Upper lobe of left lung (tissue), 6 donors: ENCODE results near the gene DMAC2. TPM values are rescaled to one million over a fixed set of nuclear protein-coding genes. Genes with fewer than 3 reads are reported as not detected.

Experiments
- ATAC-seq, 2 donors: fragments of 200-7000 bp; cut with Tn5 transposase; one replicate each; pipeline ENCODE4 v1.9.1; 2022; ENCODE audit warnings: mild to moderate bottlenecking in 2 of 2, moderate library complexity in 2 of 2; ENCODE audit not compliant: low FRiP score in 2 of 2
- DNase-seq, 2 donors: peaks; one replicate each; pipeline ENCODE4 v3.0.0-alpha.2; 2019 to 2020
- H3K27ac ChIP-seq, 4 donors: fragments of 200-600 bp; sonication (generic); one replicate each; pipeline ENCODE4 v1.5.1; 2016 to 2019
- H3K27me3 ChIP-seq, 4 donors: fragments of 200-600 bp; sonication (generic); one replicate each; pipeline ENCODE4 v1.5.1; 2017 to 2019
- H3K36me3 ChIP-seq, 4 donors: fragments of 200-600 bp; sonication (generic); one replicate each; pipeline ENCODE4 v1.5.1; 2016 to 2019
- H3K4me1 ChIP-seq, 4 donors: fragments of 200-600 bp; sonication (generic); one replicate each; pipeline ENCODE4 v1.5.1; 2018 to 2019
- H3K4me3 ChIP-seq, 4 donors: fragments of 200-600 bp; sonication (generic); one replicate each; pipeline ENCODE4 v1.5.1; 2017 to 2019; ENCODE audit warnings: mild to moderate bottlenecking in 2 of 4, moderate library complexity in 1 of 4
- H3K9me3 ChIP-seq, 4 donors: fragments of 200-600 bp; sonication (generic); one replicate each; pipeline ENCODE4 v1.5.1; 2018 to 2019
- EP300 ChIP-seq, 4 donors: sonication (generic); formaldehyde crosslinking; IDR thresholded peaks; one replicate each; pipeline ENCODE4 v1.5.1; 2017; ENCODE audit warnings: antibody characterized with exemption in 4 of 4, control low read depth in 2 of 4
- POLR2A ChIP-seq, 4 donors: fragments of 450-650 bp; IDR thresholded peaks; one replicate each; pipeline ENCODE4 v1.5.1; 2016 to 2017; ENCODE audit warnings: antibody characterized with exemption in 4 of 4, mild to moderate bottlenecking in 2 of 4
- POLR2AphosphoS5 ChIP-seq, 2 donors: sonication (generic); formaldehyde crosslinking; IDR thresholded peaks; one replicate each; pipeline ENCODE4 v1.5.1; 2017; ENCODE audit warnings: antibody characterized with exemption in 2 of 2
- WGBS, 2 donors: methylation state at CpG; one replicate each; pipeline ENCODE4 v1.1.5; 2017 to 2018; 5-methylcytosine and 5-hydroxymethylcytosine counted together
- total RNA-seq, 6 donors: library from RNA; depleted of rRNA in 4 of 6; stranded (reverse); fragments of >200 nt in 4 of 6; gene quantifications; one replicate each; pipeline versions ENCODE4 v1.1.0 to v1.2.1, GENCODE V29; 2016 to 2021
- TF ChIP-seq, protein P1 (sequence below), 6 experiments: fragments of 450-650 bp in 4 of 6; fragments of 200-600 bp in 2 of 6; sonication (generic) in 2 of 6; IDR thresholded peaks; one replicate each; pipeline ENCODE4 v1.5.1; 2016 to 2019; ENCODE audit warnings: antibody characterized with exemption in 6 of 6
- donor health status: DM: no; HTN: no; CAD: no; lungs with moderate emphysema.
- donor health status: DM: no; HTN: yes; CAD: no; lungs with severe emphysema.

The DMAC2 gene
- total RNA-seq, 6 donors from 2014 or later, result 28.9 to 63.1 (median 38.3) TPM

DNA sequence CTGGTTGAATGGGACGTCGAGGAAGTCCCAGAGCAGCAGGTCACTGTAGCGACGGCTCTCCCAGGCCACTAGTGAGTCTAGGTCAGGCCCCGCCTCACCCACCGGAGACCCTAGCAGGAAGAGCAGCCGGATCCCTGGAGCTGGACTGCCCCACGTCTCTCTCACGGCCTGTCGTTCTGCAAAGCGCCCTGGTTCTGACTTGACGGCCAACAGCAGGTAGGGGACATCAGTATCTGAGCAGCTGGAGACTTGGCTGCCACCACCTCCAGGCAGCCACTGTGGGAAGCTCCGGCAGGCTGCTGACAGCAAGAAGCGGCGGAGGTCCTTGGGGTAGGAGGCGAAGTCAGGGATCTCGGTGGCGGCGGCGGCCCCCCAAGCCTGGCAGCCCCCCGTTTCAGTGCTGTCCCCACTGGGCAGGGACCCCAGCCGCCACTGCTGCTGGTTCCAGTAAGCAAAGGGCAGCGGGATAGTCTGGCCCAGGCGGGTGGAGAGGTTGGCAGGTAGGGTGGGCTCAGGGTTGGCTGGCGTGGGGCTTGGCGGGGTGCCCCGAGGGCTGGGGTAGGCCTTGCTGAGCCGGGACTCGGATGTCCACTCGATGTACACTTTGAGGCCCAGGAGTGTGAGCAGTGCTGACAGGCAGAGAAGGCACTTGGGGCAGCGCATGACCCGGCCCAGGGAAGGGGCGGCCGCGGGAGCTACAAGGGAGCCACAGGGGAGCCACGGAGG, 13.4 kb downstream of the DMAC2 start:
- TF ChIP-seq, protein P1, sequence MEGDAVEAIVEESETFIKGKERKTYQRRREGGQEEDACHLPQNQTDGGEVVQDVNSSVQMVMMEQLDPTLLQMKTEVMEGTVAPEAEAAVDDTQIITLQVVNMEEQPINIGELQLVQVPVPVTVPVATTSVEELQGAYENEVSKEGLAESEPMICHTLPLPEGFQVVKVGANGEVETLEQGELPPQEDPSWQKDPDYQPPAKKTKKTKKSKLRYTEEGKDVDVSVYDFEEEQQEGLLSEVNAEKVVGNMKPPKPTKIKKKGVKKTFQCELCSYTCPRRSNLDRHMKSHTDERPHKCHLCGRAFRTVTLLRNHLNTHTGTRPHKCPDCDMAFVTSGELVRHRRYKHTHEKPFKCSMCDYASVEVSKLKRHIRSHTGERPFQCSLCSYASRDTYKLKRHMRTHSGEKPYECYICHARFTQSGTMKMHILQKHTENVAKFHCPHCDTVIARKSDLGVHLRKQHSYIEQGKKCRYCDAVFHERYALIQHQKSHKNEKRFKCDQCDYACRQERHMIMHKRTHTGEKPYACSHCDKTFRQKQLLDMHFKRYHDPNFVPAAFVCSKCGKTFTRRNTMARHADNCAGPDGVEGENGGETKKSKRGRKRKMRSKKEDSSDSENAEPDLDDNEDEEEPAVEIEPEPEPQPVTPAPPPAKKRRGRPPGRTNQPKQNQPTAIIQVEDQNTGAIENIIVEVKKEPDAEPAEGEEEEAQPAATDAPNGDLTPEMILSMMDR (IDR thresholded peaks at IDR 0.05), result no peak
- no peak for TF ChIP-seq POLR2A (IDR thresholded peaks at IDR 0.05)
- TF ChIP-seq POLR2AphosphoS5 (IDR thresholded peaks at IDR 0.05), result no peak
- TF ChIP-seq EP300 (IDR thresholded peaks at IDR 0.05), result no peak
- Histone ChIP-seq H3K4me1 (peaks cover 39 to 82% (median 55%) of the 10 kb centered on the region in 4 donors), H3K27me3 (no peaks in the 10 kb centered on the region), H3K4me3 (peak overlapping the region; percentile 36 to 71 (median 51)), H3K36me3 (peaks cover 12 to 53% (median 26%) of the 10 kb centered on the region in 4 donors), H3K9me3 (no peaks in the 10 kb centered on the region), H3K27ac (peak overlapping the region; percentile 68 to 95 (median 86))
- peak; percentile 18 to 47 for ATAC-seq
- WGBS, 2 donors, result 62% methylated on average over 26 of the region's 36 CpGs; no CpG with 5 or more reads in 1 of the 2 donors
- peak in 1 of 2 donors; percentile 86 for DNase-seq

DNA sequence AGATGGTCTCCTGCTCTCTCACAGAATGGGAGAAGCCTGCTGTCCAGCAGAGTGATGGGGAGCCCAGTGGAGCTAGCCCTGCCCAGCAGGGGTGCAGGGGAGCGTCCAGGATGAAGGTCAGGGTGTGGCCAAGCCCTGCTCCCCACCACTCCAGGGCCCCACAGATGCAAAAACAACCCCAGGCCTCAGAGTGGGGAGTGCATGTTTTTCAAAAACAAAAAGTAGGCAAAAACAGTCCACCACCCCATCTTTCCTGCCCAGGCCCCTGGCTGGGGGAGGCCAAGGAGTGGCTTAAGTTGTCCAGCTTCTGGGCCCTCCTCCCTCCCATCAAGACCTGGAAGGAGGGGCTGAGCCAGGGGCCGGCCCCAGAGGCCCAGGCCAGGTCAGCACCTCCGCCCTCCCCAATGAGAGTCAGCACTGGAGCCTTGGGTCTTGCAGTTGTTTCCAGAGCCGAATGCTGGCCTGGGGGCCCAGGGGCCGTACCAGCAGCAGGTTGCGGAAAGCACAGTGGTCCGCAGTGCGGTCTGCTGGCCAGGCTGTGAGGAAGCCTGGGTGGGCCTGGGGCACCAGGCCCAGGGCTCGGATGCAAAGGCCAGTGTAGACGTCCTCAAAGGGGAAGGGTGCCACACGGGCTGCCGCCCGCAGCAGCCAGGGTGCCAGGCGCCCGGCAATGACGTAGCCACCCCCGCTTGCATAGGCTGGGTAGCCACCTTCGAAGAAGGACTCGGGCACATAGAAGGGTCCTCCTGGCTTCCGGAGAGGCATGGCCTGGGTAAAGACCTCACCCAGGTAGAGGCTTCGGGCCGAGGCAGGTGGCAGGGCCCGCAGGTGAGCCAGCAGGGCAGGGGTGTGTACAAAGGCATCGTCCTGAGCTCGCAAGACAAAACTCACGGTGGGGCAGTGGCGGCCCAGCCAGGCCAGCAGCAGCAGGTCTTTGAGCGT, 14.3 kb downstream of the DMAC2 start:
- Histone ChIP-seq H3K9me3 (no peaks in the 10 kb centered on the region), H3K4me1 (peaks cover 39 to 86% (median 62%) of the 10 kb centered on the region in 4 donors)
- 61 to 84% methylated on average over 2 to 20 of the region's 28 CpGs for WGBS, 2 donors

DNA sequence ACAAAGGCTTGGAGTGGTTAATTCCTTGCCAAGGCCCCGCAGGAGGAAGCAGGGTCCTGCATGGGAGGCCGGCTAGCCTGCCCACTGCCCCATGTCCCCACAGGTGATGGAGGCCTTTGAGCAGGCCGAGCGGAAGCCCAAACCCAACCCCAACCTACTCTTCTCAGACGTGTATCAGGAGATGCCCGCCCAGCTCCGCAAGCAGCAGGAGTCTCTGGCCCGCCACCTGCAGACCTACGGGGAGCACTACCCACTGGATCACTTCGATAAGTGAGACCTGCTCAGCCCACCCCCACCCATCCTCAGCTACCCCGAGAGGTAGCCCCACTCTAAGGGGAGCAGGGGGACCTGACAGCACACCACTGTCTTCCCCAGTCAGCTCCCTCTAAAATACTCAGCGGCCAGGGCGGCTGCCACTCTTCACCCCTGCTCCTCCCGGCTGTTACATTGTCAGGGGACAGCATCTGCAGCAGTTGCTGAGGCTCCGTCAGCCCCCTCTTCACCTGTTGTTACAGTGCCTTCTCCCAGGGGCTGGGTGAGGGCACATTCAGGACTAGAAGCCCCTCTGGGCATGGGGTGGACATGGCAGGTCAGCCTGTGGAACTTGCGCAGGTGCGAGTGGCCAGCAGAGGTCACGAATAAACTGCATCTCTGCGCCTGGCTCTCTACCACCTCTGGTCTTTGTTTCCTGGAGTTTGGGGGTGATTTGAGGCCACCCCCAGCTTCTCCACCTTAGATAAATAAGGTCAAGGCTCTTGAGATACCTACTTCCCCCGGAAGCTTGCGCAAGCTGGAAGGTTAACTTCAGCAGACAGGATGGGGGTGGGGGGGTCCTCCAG, 15.2 kb downstream of the DMAC2 start:
- H3K9me3 ChIP-seq, result no peaks in the 10 kb centered on the region
- ATAC-seq (no peak), DNase-seq (peak in 1 of 2 donors; percentile 83)
- H3K27me3 ChIP-seq, result no peaks in the 10 kb centered on the region
- peak overlapping the region; percentile 68 to 95 (median 86) for H3K27ac ChIP-seq
- H3K36me3 ChIP-seq, result peaks cover 22 to 64% (median 38%) of the 10 kb centered on the region in 4 donors
- 75 to 78% methylated on average over 11 to 21 of the region's 21 CpGs for WGBS, 2 donors
- no peak for TF ChIP-seq POLR2A (IDR thresholded peaks at IDR 0.05)
- no peak for TF ChIP-seq POLR2AphosphoS5 (IDR thresholded peaks at IDR 0.05)
- TF ChIP-seq, protein P1 (IDR thresholded peaks at IDR 0.05), result no peak
- TF ChIP-seq EP300 (IDR thresholded peaks at IDR 0.05), result no peak
- peak overlapping the region in 2 of 4 donors; percentile 61 to 71 for H3K4me3 ChIP-seq
- peaks cover 43 to 94% (median 66%) of the 10 kb centered on the region in 4 donors for H3K4me1 ChIP-seq

More for the DNA sequence above, 14.3 kb downstream of the DMAC2 start:
- Histone ChIP-seq H3K27me3 (no peaks in the 10 kb centered on the region), H3K27ac (peak overlapping the region; percentile 68 to 95 (median 86)), H3K4me3 (peak overlapping the region; percentile 36 to 71 (median 51)), H3K36me3 (peaks cover 16 to 55% (median 30%) of the 10 kb centered on the region in 4 donors)
- ATAC-seq, result no peak
- TF ChIP-seq POLR2A (IDR thresholded peaks at IDR 0.05) (peak in 1 of 4 donors; percentile 14), POLR2AphosphoS5 (IDR thresholded peaks at IDR 0.05) (no peak)
- DNase-seq, result peak in 1 of 2 donors; percentile 80

DNA sequence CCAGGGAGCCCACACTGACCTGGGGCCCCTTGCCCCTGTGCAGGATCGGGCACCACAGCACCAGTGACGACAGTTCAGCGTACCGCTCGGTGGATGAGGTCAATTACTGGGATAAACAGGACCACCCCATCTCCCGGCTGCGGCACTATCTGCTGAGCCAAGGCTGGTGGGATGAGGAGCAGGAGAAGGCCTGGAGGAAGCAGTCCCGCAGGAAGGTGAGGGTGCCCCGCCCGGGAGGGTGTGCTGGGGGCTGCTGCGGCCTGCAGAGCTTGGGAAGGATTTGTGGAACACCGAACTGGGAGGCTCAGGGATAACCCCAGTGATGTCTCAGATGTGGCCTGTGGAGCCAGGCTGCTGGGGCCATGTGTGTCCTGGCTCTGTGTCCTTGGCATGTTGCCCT, 16.8 kb downstream of the DMAC2 start:
- no peak for ATAC-seq
- Histone ChIP-seq H3K4me3 (no peak overlapping the region), H3K27ac (peak overlapping the region in 1 of 4 donors; percentile 81), H3K4me1 (peaks cover 33 to 80% (median 55%) of the 10 kb centered on the region in 4 donors), H3K9me3 (no peaks in the 10 kb centered on the region), H3K36me3 (peaks cover 31 to 80% (median 49%) of the 10 kb centered on the region in 4 donors), H3K27me3 (no peaks in the 10 kb centered on the region)
- 88 to 94% methylated on average over 10 to 12 of the region's 12 CpGs for WGBS, 2 donors
- TF ChIP-seq, protein P1 (IDR thresholded peaks at IDR 0.05), result no peak
- TF ChIP-seq POLR2A (IDR thresholded peaks at IDR 0.05), result no peak
- TF ChIP-seq POLR2AphosphoS5 (IDR thresholded peaks at IDR 0.05), result no peak
- TF ChIP-seq EP300 (IDR thresholded peaks at IDR 0.05), result no peak
- DNase-seq, result peak in 1 of 2 donors; percentile 50
